ENCODE data around the gene WNT10A. TPM values are rescaled to one million over a fixed set of nuclear protein-coding genes. Genes with fewer than 3 reads are reported as not detected.

Gene WNT10A
- total RNA-seq, 1 donor from 2014 or later, result not detected

DNA sequence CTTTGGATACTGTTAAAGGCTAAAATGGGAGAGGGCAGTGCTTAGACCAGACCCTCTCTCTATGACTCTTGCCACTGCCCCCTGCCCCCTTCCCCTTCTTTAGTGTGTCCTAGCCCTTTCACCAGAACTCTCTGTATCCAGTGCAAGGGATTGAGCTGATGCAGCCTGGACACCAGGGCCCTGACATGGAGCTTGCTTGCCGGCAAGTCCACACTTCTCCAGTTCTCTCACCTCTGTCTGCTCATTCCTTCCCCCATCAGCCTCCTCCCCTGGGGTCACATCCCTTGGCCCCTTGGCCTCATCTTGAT is 22.6 kb upstream of the WNT10A start:
- no peak for DNase-seq
- Histone ChIP-seq H3K27me3 (ENCODE audit: low read depth) (peaks cover 98% of the 10 kb centered on the region), H3K36me3 (no peaks in the 10 kb centered on the region), H3K27ac (replicated peaks) (no peak overlapping the region), H3K4me3 (no peak overlapping the region), H3K4me1 (peaks cover 29% of the 10 kb centered on the region), H3K9me3 (replicated peaks) (no peaks in the 10 kb centered on the region)
- TF ChIP-seq, protein P1, sequence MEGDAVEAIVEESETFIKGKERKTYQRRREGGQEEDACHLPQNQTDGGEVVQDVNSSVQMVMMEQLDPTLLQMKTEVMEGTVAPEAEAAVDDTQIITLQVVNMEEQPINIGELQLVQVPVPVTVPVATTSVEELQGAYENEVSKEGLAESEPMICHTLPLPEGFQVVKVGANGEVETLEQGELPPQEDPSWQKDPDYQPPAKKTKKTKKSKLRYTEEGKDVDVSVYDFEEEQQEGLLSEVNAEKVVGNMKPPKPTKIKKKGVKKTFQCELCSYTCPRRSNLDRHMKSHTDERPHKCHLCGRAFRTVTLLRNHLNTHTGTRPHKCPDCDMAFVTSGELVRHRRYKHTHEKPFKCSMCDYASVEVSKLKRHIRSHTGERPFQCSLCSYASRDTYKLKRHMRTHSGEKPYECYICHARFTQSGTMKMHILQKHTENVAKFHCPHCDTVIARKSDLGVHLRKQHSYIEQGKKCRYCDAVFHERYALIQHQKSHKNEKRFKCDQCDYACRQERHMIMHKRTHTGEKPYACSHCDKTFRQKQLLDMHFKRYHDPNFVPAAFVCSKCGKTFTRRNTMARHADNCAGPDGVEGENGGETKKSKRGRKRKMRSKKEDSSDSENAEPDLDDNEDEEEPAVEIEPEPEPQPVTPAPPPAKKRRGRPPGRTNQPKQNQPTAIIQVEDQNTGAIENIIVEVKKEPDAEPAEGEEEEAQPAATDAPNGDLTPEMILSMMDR (IDR thresholded peaks at IDR 0.05; ENCODE audit: borderline replicate concordance), result no peak
- intact Hi-C loops (cut with micrococcal nuclease), result no loop called here

DNA sequence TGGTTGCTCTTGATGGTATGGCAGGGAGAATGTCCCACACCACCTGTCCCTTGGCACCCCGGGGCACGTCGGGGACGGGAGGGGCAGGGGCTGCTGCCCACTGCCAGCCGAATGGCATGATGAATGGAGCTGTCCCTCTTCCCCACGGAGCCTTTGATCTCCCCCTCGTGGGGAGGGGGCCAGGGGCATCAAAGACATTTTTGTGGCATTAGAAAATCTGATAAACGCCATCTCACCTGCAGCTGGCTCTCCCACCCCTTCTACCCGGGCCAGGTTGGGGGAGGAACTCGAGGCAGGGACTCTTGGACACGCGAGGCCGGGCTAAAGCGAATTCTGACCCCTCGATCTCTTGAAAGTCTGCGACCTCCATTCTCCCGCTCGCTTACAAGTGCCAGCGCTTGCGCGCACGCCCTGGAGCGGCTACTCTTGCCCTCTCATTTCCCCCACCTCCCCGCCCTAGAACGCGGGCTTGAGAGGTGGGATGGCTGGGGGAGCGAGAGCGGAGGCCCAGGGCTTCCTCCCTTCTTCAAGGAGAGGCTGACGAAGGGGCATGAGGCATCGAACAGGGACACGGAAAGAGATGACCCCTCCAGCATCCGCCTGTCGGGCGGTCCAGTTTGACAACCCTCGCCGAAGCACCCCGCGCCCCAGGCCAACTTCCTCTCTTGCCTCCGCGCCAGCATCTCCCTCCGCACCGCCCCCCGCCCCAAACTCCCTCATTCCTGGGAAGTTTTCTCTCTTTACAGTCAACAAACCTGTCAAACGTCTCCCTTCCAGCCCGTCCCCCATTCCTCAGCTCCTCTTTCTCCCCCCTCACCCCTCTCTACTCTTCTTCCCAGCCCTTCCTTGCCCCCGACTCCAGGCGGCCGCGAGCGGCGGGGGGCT is 21.7 kb upstream of the WNT10A start:
- no peaks in the 10 kb centered on the region for H3K36me3 ChIP-seq
- no peak for DNase-seq
- H3K27ac ChIP-seq (replicated peaks), result no peak overlapping the region
- H3K4me3 ChIP-seq, result peak overlapping the region; percentile 65
- TF ChIP-seq, protein P1 (IDR thresholded peaks at IDR 0.05; ENCODE audit: borderline replicate concordance), result no peak
- H3K9me3 ChIP-seq (replicated peaks), result no peaks in the 10 kb centered on the region
- intact Hi-C loops (cut with micrococcal nuclease), result no loop called here
- H3K4me1 ChIP-seq, result peaks cover 29% of the 10 kb centered on the region
- H3K27me3 ChIP-seq (ENCODE audit: low read depth), result peaks cover 98% of the 10 kb centered on the region

DNA sequence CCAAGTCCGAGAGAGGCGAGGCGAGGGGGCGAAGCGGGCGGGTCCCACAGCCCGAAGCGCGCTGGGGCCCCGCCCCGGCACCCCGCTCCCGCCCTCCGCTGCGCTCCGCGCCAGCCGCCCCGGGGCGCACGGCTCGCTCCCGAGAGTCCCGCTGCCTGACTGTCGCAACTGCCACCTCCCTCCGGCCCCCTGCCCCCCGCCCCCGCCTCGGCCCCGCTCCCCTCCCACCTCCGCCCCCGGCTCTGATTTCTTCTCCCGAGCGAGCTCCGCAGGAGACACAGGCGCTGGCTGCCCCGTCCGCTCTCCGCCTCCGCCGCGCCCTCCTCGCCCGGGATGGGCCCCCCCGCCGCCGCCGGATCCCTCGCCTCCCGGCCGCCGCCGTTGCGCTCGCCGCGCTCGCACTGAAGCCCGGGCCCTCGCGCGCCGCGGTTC is 21.1 kb upstream of the WNT10A start, which contains the start of gene WNT6:
Gene WNT6, plus strand, starts transcription at position 250 of the 432 bp plus-strand sequence. CDS start 233 bp downstream, outside the sequence.
- Histone ChIP-seq H3K4me3 (peak within 1 kb of the TSS; percentile 65), H3K4me1 (peaks cover 29% of the 10 kb centered on the region), H3K9me3 (replicated peaks) (no peaks in the 10 kb centered on the region), H3K27me3 (ENCODE audit: low read depth) (peaks cover 98% of the 10 kb centered on the region), H3K36me3 (no peaks in the 10 kb centered on the region), H3K27ac (replicated peaks) (peak within 1 kb of the TSS; percentile 63)
- TF ChIP-seq, protein P1 (IDR thresholded peaks at IDR 0.05; ENCODE audit: borderline replicate concordance), result no peak
- DNase-seq, result no peak
- intact Hi-C loops (cut with micrococcal nuclease), result no loop called here

DNA sequence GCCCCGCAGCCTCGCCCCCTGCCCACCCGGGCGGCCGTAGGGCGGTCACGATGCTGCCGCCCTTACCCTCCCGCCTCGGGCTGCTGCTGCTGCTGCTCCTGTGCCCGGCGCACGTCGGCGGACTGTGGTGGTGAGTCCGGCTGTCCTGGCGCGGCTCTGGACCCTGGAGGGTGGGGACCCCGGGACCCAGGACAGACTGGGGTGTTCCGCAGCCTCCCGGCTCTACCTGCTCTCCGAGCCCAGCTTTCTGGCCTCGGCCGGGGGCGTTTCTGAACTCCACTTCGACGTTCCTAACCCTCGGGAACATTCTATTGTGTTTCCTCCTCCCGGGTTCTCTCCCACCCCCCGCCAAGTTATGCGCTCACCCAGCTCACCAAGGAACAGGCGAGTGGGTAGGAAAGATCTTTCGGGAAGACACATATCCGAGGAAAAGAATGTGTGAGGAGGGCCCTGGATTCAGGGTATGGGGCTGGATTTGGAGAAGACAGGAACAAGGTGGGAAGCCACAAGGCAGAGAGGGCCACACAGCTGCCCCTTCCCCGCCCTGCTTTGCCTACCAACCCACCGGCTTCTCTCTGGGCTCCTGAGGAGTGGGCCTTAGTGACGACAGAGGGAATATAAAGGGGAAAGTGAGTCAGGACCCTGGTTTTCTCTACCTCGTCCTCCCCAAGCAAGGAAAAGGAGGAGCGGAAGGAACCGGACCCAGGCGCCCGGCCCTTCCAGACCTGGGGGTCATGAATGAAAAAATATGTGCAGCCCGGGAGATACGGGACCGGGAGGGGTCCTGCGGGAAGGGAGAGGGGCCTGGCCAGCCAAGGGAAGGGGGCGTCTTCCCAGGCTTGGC is 20.4 kb upstream of the WNT10A start:
- intact Hi-C loops (cut with micrococcal nuclease), result no loop called here
- H3K4me3 ChIP-seq, result peak overlapping the region; percentile 65
- TF ChIP-seq, protein P1 (IDR thresholded peaks at IDR 0.05; ENCODE audit: borderline replicate concordance), result no peak
- H3K4me1 ChIP-seq, result peaks cover 29% of the 10 kb centered on the region
- H3K27ac ChIP-seq (replicated peaks), result peak overlapping the region; percentile 63
- no peak for DNase-seq
- H3K9me3 ChIP-seq (replicated peaks), result no peaks in the 10 kb centered on the region
- no peaks in the 10 kb centered on the region for H3K36me3 ChIP-seq
- peaks cover 98% of the 10 kb centered on the region for H3K27me3 ChIP-seq (ENCODE audit: low read depth)

DNA sequence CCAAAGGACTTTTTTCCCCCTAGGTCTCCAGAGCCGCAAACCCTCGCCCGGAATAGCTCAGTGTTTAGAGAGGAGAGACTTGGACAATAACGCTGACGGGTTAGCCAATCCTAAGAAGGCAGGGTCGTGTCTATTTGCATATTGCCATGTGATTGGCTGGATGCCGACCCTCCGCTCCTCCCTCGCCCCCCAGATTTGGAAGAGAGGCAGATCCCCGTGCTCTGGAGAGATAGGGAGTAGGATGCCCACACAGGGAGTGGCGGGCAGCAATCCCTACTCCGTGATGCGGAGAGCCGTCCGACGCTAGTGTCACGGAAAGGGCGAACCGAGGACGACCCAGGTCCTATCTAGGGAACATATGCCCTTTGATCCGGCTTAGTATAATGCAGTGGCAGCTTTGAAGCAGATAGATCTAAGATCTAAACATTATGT is 19.7 kb upstream of the WNT10A start:
- DNase-seq, result peak; percentile 67
- peak overlapping the region; percentile 63 for H3K27ac ChIP-seq (replicated peaks)
- TF ChIP-seq, protein P1 (IDR thresholded peaks at IDR 0.05; ENCODE audit: borderline replicate concordance), result no peak
- H3K36me3 ChIP-seq, result no peaks in the 10 kb centered on the region
- H3K27me3 ChIP-seq (ENCODE audit: low read depth), result peaks cover 96% of the 10 kb centered on the region
- intact Hi-C loops (cut with micrococcal nuclease), result no loop called here
- peak overlapping the region; percentile 65 for H3K4me3 ChIP-seq
- no peaks in the 10 kb centered on the region for H3K9me3 ChIP-seq (replicated peaks)
- peaks cover 29% of the 10 kb centered on the region for H3K4me1 ChIP-seq
